Spleen (tissue), 11 donors: Measurements from ENCODE around the gene SAMD9L. TPM values are rescaled to one million over a fixed set of nuclear protein-coding genes. Genes with fewer than 3 reads are reported as not detected.

Source experiments
- DNase-seq: peaks from one replicate; pipeline ENCODE4 v3.0.0-alpha.2; 2020
- H3K27ac ChIP-seq, 8 donors: fragments of 200-600 bp; sonication (generic) in 7 of 8; 1 replicate in 4 of 8; 2 replicates in 4 of 8; pipeline versions ENCODE4 v1.5.0 to v1.8.0; 2016 to 2021; ENCODE audit warnings: inconsistent platforms in 4 of 8, mild to moderate bottlenecking in 4 of 8, moderate library complexity in 1 of 8
- H3K27me3 ChIP-seq, 7 donors: fragments of 200-600 bp; sonication (generic) in 6 of 7; replicated peaks in 1 of 7; 1 replicate in 4 of 7; 2 replicates in 3 of 7; pipeline versions ENCODE4 v1.5.0 to v1.8.0; 2016 to 2021; ENCODE audit warnings: inconsistent platforms in 3 of 7, mild to moderate bottlenecking in 1 of 7
- H3K36me3 ChIP-seq, 6 donors: fragments of 200-600 bp; sonication (generic) in 5 of 6; 1 replicate in 4 of 6; 2 replicates in 2 of 6; pipeline versions ENCODE4 v1.5.0 to v1.8.0; 2016 to 2021; ENCODE audit warnings: inconsistent platforms in 2 of 6
- H3K4me1 ChIP-seq, 6 donors: fragments of 200-600 bp; sonication (generic) in 5 of 6; 1 replicate in 3 of 6; 2 replicates in 3 of 6; pipeline versions ENCODE4 v1.5.0 to v1.8.0; 2016 to 2021; ENCODE audit warnings: inconsistent platforms in 3 of 6
- H3K4me3 ChIP-seq, 8 donors: fragments of 200-600 bp; sonication (generic) in 7 of 8; 1 replicate in 4 of 8; 2 replicates in 4 of 8; pipeline versions ENCODE4 v1.5.0 to v1.8.0; 2016 to 2021; ENCODE audit warnings: inconsistent platforms in 4 of 8, mild to moderate bottlenecking in 4 of 8, moderate library complexity in 2 of 8
- H3K9me3 ChIP-seq, 8 donors: fragments of 200-600 bp; sonication (generic) in 7 of 8; 1 replicate in 4 of 8; 2 replicates in 4 of 8; pipeline versions ENCODE4 v1.5.0 to v1.8.0; 2016 to 2021; ENCODE audit warnings: inconsistent platforms in 4 of 8
- CTCF ChIP-seq, 11 experiments: fragments of 200-600 bp in 7 of 11; fragments of 450-650 bp in 4 of 11; sonication (generic) in 4 of 11; IDR thresholded peaks in 8 of 11; conservative IDR thresholded peaks in 3 of 11; 1 replicate in 7 of 11; 2 replicates in 4 of 11; pipeline versions ENCODE4 v1.4.0 to v1.8.0; 2016 to 2021; ENCODE audit warnings: antibody characterized with exemption in 11 of 11, inconsistent platforms in 4 of 11, mild to moderate bottlenecking in 1 of 11
- POLR2A ChIP-seq, 3 donors: fragments of 450-650 bp; IDR thresholded peaks; one replicate each; pipeline ENCODE4 v1.5.1; 2017; ENCODE audit warnings: antibody characterized with exemption in 3 of 3, mild to moderate bottlenecking in 1 of 3
- POLR2AphosphoS5 ChIP-seq, 3 donors: sonication (generic); formaldehyde crosslinking; IDR thresholded peaks; one replicate each; pipeline ENCODE4 v1.5.1; 2017; ENCODE audit warnings: antibody characterized with exemption in 3 of 3
- WGBS, 5 donors: extraction: QIAGEN DNeasy Blood & Tissue Kit in 3 of 5; methylation state at CpG; one replicate each; pipeline versions ENCODE4 v1.1.5 to v1.1.7; 2013 to 2018; 5-methylcytosine and 5-hydroxymethylcytosine counted together
- intact Hi-C: fragments of 100-400 bp; cut with DNase I; formaldehyde crosslinking; loops from one replicate; pipeline ENCODE4 v1.15.0; 2023; ENCODE audit warnings: low total_unique reads
- polyA plus RNA-seq, 3 donors: library from polyadenylated mRNA; stranded (reverse); fragments of 200-250 nt; gene quantifications; one replicate each; pipeline ENCODE4 v1.2.1, GENCODE V29; 2013
- total RNA-seq, 7 donors: library from RNA; depleted of rRNA in 3 of 7; stranded (reverse); fragments of >200 nt in 3 of 7; fragmentation: NEBNext Ultra II Directional in 4 of 7; extraction: Animal tissue kit (Norgen Biotek cat#: 25700) in 4 of 7; gene quantifications; one replicate each; pipeline versions ENCODE4 v1.1.0 to v1.2.1, GENCODE V29; 2016 to 2021
- donor health status: healthy with polysubstance abuse.
- donor health status: DM: no; HTN: no; CAD: no; lungs with moderate emphysema.
- donor health status: DM: no; HTN: no; CAD: no.
- donor health status: Bipolar disorder and iron deficiency.
- donor health status: healthy.
- donor health status: DM: no; HTN: no; CAD: no.
- donor health status: DM: yes; HTN: yes; CAD: no.

Gene SAMD9L
- total and polyA plus RNA-seq, 10 donors: 8.5 to 61.3 (median 44.2) TPM

- intact Hi-C loops: no loop called here
- peak overlapping the region in 7 of 8 donors; percentile 75 to 86 (median 83) for H3K27ac ChIP-seq
- DNase-seq: no peak
Observed at GRCh38 chr7:93146472-93147141, 1.6 kb downstream of the SAMD9L start.

GRCh38 chr7:93146036-93146435 lies 2.1 kb downstream of the SAMD9L start:
- peak overlapping the region in 7 of 8 donors; percentile 75 to 86 (median 83) for H3K27ac ChIP-seq
- TF ChIP-seq POLR2A (IDR thresholded peaks at IDR 0.05): no peak
- TF ChIP-seq POLR2AphosphoS5 (IDR thresholded peaks at IDR 0.05): peak in 1 of 3 donors; percentile 72
- TF ChIP-seq CTCF (IDR thresholded peaks at IDR 0.05 in 8 of 11, conservative IDR thresholded peaks at IDR 0.05 in 3 of 11): no peak
- intact Hi-C loops: no loop called here

More at GRCh38 chr7:93146472-93147141, 1.6 kb downstream of the SAMD9L start:
- Histone ChIP-seq H3K4me3 (peak overlapping the region; percentile 36 to 71 (median 52)), H3K4me1 (peaks cover 8 to 64% (median 31%) of the 10 kb centered on the region in 6 donors), H3K27me3 (no peaks in the 10 kb centered on the region), H3K9me3 (no peaks in the 10 kb centered on the region), H3K36me3 (peaks cover 0 to 45% (median 34%) of the 10 kb centered on the region in 6 donors)
- WGBS, 5 donors: 16 to 25% (median 20%) methylated on average over 5 of the region's 5 CpGs
- TF ChIP-seq POLR2AphosphoS5 (IDR thresholded peaks at IDR 0.05): no peak
- TF ChIP-seq POLR2A (IDR thresholded peaks at IDR 0.05): no peak
- TF ChIP-seq CTCF (IDR thresholded peaks at IDR 0.05 in 8 of 11, conservative IDR thresholded peaks at IDR 0.05 in 3 of 11): no peak

GRCh38 chr7:93145354-93145753 lies 2.8 kb downstream of the SAMD9L start:
- intact Hi-C loops: no loop called here
- peak overlapping the region in 7 of 8 donors; percentile 75 to 86 (median 83) for H3K27ac ChIP-seq
- no peak for DNase-seq
- peaks cover 0 to 57% (median 47%) of the 10 kb centered on the region in 6 donors for H3K36me3 ChIP-seq
- peaks cover 0 to 3% (median 0%) of the 10 kb centered on the region in 8 donors for H3K9me3 ChIP-seq
- TF ChIP-seq CTCF (IDR thresholded peaks at IDR 0.05 in 8 of 11, conservative IDR thresholded peaks at IDR 0.05 in 3 of 11) (no peak), POLR2A (IDR thresholded peaks at IDR 0.05) (no peak), POLR2AphosphoS5 (IDR thresholded peaks at IDR 0.05) (no peak)
- peaks cover 8 to 56% (median 30%) of the 10 kb centered on the region in 6 donors for H3K4me1 ChIP-seq
- H3K27me3 ChIP-seq: no peaks in the 10 kb centered on the region
- WGBS, 5 donors: 17 to 42% (median 32%) methylated on average over 3 of the region's 3 CpGs
- peak overlapping the region in 2 of 8 donors; percentile 54 to 71 for H3K4me3 ChIP-seq

More at GRCh38 chr7:93146036-93146435, 2.1 kb downstream of the SAMD9L start:
- Histone ChIP-seq H3K9me3 (no peaks in the 10 kb centered on the region), H3K36me3 (peaks cover 0 to 50% (median 40%) of the 10 kb centered on the region in 6 donors), H3K4me3 (peak overlapping the region in 4 of 8 donors; percentile 53 to 71 (median 56)), H3K4me1 (peaks cover 8 to 63% (median 31%) of the 10 kb centered on the region in 6 donors), H3K27me3 (no peaks in the 10 kb centered on the region)
- DNase-seq: no peak
- WGBS, 5 donors: 11 to 29% (median 17%) methylated on average over 1 of the region's 1 CpG

- Histone ChIP-seq H3K36me3 (peaks cover 9 to 89% (median 79%) of the 10 kb centered on the region in 6 donors), H3K4me1 (peaks cover 8 to 28% (median 24%) of the 10 kb centered on the region in 6 donors), H3K27me3 (no peaks in the 10 kb centered on the region), H3K4me3 (no peak overlapping the region), H3K9me3 (peaks cover 0 to 36% (median 27%) of the 10 kb centered on the region in 8 donors), H3K27ac (no peak overlapping the region)
- TF ChIP-seq POLR2AphosphoS5 (IDR thresholded peaks at IDR 0.05) (no peak), POLR2A (IDR thresholded peaks at IDR 0.05) (no peak)
- intact Hi-C loops: no loop called here
- no peak for DNase-seq
- 94 to 100% (median 98%) methylated on average over 1 of the region's 1 CpG for WGBS, 5 donors
Observed at GRCh38 chr7:93142127-93142526, 6.1 kb downstream of the SAMD9L start.
